ENCODE data around the gene RPS6KA4.

Gene RPS6KA4

DNA sequence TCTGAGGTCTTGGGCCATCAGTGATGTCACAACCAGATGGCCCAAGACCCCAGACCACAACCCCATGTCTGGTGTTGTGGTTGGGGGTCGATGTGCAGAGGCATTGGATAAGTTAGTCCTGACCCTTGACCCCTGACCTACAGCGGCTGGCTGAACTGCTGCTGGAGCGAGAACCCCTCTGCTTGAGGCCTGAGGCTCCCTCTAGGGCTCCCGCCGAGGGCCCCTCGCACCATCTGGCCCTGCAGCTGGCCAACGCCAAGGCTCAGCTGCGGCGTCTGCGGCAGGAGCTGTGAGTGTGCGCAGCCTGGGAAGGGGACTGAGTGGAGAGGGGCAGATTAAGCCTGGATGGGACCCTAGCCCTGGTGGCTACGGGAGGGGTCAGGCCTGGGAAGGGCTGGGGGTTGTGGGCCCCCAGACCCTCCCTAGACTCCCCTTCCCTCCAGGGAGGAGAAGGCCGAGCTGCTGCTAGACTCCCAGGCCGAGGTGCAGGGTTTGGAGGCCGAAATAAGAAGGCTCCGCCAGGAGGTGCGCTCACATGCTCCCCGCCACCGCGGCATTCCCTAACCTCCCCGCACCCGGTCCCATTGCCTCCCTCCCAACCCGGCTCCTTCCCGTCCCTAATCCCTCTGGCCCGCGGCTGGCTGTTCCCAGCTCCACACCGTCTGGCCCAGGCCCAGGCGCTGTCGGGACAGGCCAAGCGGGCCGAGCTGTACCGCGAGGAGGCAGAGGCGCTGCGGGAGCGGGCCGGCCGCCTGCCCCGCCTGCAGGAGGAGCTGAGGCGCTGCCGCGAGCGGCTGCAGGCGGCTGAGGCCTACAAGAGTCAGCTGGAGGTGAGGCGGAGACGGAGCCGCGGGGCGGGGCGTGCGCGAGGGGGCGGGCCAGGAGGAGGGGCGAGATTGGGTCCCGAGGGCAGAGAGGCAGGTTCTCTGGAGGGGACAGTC, 16.8 kb upstream of the RPS6KA4 start:
- no peak for TF ChIP-seq POLR2A (IDR thresholded peaks at IDR 0.05; ENCODE audit: low read depth, low read length)
- TF ChIP-seq TAF1 (IDR thresholded peaks at IDR 0.05; ENCODE audit: borderline replicate concordance, low read depth, low read length) = no peak
- TF ChIP-seq POLR2AphosphoS5 (IDR thresholded peaks at IDR 0.05; ENCODE audit: low read depth, low read length) = no peak
- FAIRE-seq (peak; percentile 95), DNase-seq (ENCODE audit: insufficient read length) (peak; percentile 99)

DNA sequence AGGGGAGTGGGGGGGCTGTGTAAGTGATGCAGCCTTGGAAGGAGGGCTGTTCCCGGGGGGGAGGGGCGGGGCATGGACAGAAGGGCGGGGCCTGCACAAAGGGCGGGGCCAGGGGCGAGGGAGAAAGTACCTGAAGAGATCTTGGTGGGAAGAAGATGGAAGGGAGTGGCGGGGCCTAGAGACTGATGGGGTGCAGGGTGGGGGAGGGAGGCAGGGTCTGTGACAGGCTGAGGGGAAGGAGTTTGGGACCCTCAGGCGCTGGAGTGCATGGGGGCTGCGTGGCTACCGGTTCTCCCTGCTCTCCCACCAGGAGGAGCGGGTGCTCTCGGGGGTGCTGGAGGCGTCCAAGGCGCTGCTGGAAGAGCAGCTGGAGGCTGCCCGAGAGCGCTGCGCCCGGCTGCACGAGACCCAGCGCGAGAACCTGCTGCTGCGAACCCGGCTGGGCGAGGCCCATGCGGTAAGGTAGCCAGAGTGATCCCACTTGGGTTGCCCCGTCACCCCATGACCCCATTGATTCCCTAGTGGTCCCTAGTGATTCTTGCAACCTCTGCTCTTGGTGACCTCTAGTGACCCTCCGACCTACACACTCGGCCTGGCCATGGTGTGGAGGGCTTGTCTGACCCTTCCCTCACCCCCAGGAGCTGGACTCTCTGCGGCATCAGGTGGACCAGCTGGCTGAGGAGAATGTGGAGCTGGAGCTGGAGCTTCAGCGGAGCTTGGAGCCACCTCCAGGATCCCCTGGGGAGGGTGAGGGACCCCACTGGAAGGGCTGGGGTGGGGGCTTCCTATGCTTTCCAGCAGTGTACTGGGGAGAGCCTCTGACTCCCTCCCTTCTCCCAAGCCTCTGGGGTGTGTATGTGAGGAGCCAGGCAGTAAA, 15.9 kb upstream of the RPS6KA4 start:
- FAIRE-seq (peak; percentile 64), DNase-seq (ENCODE audit: insufficient read length) (no peak)
- TF ChIP-seq POLR2A (IDR thresholded peaks at IDR 0.05; ENCODE audit: low read depth, low read length) = no peak
- no peak for TF ChIP-seq POLR2AphosphoS5 (IDR thresholded peaks at IDR 0.05; ENCODE audit: low read depth, low read length)
- no peak for TF ChIP-seq TAF1 (IDR thresholded peaks at IDR 0.05; ENCODE audit: borderline replicate concordance, low read depth, low read length)

DNA sequence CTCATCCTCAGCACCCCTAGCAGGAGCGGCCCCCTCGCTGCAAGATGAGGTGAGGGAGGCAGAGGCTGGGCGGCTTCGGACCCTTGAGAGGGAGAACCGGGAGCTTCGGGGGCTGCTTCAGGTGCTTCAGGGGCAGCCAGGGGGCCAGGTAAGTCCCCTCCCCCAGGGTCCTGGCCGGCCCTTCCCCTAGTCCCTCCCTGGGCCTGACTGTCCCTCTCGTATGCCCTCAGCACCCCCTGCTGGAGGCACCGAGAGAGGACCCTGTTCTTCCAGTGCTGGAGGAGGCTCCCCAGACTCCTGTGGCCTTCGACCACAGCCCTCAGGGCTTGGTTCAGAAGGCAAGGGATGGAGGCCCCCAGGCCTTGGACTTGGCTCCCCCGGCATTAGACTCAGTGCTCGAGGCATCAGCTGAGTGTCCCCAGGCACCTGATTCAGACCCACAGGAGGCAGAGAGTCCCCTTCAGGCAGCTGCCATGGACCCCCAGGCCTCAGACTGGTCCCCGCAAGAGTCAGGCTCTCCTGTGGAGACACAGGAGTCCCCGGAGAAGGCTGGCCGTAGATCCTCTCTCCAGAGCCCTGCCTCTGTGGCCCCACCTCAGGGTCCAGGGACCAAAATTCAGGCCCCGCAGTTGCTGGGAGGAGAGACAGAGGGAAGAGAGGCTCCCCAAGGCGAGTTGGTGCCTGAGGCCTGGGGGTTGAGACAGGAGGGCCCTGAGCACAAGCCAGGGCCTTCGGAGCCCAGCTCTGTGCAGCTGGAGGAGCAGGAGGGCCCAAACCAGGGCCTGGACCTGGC, 15.0 kb upstream of the RPS6KA4 start:
- FAIRE-seq (no peak), DNase-seq (ENCODE audit: insufficient read length) (no peak)
- TF ChIP-seq TAF1 (IDR thresholded peaks at IDR 0.05; ENCODE audit: borderline replicate concordance, low read depth, low read length) (no peak), POLR2A (IDR thresholded peaks at IDR 0.05; ENCODE audit: low read depth, low read length) (no peak), POLR2AphosphoS5 (IDR thresholded peaks at IDR 0.05; ENCODE audit: low read depth, low read length) (no peak)

DNA sequence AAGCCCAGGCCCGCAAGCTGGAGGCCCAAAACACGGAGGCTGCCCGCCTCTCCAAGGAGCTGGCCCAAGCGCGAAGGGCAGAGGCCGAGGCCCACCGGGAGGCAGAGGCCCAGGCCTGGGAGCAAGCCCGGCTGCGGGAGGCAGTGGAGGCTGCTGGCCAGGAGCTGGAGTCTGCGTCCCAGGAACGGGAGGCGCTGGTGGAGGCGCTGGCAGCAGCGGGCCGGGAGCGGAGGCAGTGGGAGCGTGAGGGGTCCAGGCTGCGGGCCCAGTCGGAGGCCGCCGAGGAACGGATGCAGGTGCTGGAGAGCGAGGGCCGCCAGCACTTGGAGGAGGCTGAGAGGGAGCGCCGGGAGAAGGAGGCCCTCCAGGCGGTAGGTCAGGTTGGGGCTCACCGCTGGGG, 14.2 kb upstream of the RPS6KA4 start:
- DNase-seq (ENCODE audit: insufficient read length) (no peak), FAIRE-seq (no peak)
- TF ChIP-seq POLR2AphosphoS5 (IDR thresholded peaks at IDR 0.05; ENCODE audit: low read depth, low read length) (no peak), TAF1 (IDR thresholded peaks at IDR 0.05; ENCODE audit: borderline replicate concordance, low read depth, low read length) (no peak), POLR2A (IDR thresholded peaks at IDR 0.05; ENCODE audit: low read depth, low read length) (no peak)

DNA sequence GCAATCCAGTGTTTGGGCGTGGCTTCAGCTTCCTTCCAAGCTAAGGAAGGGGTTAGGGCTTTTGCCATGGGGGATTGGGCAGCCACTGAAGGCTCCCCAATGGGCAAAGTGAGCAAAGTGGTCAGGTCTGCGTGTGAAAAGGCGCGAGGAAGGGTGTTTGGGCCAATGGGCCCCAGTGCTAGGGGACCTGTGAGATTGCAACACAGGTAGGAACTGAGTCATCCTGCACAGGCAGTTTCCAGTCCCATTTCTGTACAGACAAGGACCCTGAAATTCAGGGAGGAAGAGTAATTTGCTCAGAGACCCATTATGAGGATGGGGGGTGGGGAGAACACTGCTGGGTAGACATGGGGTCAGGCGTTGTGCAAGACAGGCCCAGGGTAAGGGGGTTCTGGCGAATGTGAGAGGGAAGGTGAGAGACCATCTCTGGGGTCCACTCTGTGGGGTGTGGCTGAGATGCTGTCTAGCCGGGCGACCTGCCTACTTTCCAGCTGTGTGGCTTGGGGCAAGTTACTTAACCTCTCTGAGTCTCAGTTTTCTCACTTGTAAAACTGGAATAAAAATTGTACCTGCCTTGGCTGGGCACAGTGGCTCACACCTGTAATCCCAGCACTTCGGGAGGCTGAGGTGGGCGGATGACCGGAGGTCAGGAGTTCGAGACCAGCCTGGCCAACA, 11.6 kb upstream of the RPS6KA4 start:
- TF ChIP-seq TAF1 (IDR thresholded peaks at IDR 0.05; ENCODE audit: borderline replicate concordance, low read depth, low read length) = no peak
- TF ChIP-seq POLR2A (IDR thresholded peaks at IDR 0.05; ENCODE audit: low read depth, low read length) = no peak
- TF ChIP-seq POLR2AphosphoS5 (IDR thresholded peaks at IDR 0.05; ENCODE audit: low read depth, low read length) = no peak
- peak; percentile 24 for FAIRE-seq

DNA sequence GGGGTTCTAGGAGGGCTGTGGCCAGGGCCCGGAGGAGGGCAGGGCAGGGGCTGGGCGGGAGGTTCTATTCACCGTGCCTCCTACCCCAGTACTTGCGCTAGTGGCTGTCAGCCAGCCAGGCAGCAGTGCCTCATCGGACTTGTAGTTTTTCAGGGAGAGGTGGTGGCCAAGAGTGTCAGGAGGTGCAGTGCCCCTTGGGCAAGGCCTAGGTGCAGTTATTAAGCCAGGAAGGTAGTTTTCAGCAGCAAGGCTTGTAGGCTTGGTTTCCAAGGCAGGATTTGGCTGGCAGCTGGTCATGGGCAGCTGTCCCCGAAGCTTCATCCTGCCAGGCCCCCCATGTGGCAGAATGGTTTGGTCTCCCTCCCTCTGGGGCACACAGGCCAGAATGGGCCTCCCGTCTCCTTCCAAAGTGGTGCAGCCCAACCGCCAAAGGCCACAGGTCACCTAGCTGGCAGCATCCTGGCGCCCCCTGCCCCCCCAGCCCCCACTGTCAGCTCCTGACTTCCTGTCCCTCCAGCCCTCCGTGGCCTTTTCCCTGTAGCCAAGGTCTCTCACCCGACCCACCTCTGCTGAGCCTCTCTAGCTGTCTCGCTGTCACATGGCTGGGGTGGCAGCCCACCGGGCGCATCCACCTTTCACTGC, 10.5 kb upstream of the RPS6KA4 start:
- TF ChIP-seq TAF1 (IDR thresholded peaks at IDR 0.05; ENCODE audit: borderline replicate concordance, low read depth, low read length) (no peak), POLR2A (IDR thresholded peaks at IDR 0.05; ENCODE audit: low read depth, low read length) (no peak), POLR2AphosphoS5 (IDR thresholded peaks at IDR 0.05; ENCODE audit: low read depth, low read length) (no peak)
- no peak for FAIRE-seq
- DNase-seq (ENCODE audit: insufficient read length) = no peak

More for the DNA sequence above, 11.6 kb upstream of the RPS6KA4 start:
- DNase-seq (ENCODE audit: insufficient read length) = no peak

DNA sequence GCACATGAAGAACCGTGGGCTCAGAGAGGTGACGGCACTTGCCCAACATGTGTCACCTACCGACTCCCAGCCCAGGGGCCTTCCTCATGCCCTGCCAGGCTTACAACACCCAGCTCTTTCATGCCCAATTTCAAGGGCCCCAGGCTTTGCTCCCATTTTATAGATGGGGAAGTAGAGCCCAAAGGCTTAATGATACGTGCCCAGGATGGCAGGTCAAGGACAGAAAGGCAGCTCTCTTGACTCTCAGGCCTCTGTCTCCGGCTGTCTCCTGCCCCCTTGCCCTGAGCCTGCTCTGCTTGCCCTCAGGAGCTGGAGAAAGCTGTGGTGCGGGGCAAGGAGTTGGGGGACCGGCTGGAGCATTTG, 10.0 kb upstream of the RPS6KA4 start:
- TF ChIP-seq TAF1 (IDR thresholded peaks at IDR 0.05; ENCODE audit: borderline replicate concordance, low read depth, low read length) = no peak
- TF ChIP-seq POLR2A (IDR thresholded peaks at IDR 0.05; ENCODE audit: low read depth, low read length) = no peak
- DNase-seq (ENCODE audit: insufficient read length) = no peak
- no peak for FAIRE-seq

DNA sequence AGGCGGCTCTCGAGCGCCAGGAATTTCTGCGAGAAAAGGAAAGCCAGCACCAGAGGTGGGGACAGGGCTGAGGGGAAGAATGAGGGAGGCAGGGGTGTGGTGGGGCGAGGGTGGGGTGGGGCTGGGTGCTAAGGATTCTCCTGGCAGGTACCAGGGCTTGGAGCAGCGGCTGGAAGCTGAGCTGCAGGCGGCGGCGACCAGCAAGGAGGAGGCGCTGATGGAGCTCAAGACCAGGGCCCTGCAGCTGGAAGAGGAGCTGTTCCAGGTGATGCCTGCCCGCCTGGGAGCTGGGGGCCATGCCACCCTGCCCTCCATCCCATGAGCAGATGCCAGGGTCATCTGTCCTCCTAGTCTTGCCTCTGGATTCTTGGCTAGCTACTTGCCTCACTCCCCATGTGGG, 9.6 kb upstream of the RPS6KA4 start:
- DNase-seq (ENCODE audit: insufficient read length) = no peak
- TF ChIP-seq POLR2AphosphoS5 (IDR thresholded peaks at IDR 0.05; ENCODE audit: low read depth, low read length) (no peak), POLR2A (IDR thresholded peaks at IDR 0.05; ENCODE audit: low read depth, low read length) (no peak), TAF1 (IDR thresholded peaks at IDR 0.05; ENCODE audit: borderline replicate concordance, low read depth, low read length) (no peak)
- no peak for FAIRE-seq

DNA sequence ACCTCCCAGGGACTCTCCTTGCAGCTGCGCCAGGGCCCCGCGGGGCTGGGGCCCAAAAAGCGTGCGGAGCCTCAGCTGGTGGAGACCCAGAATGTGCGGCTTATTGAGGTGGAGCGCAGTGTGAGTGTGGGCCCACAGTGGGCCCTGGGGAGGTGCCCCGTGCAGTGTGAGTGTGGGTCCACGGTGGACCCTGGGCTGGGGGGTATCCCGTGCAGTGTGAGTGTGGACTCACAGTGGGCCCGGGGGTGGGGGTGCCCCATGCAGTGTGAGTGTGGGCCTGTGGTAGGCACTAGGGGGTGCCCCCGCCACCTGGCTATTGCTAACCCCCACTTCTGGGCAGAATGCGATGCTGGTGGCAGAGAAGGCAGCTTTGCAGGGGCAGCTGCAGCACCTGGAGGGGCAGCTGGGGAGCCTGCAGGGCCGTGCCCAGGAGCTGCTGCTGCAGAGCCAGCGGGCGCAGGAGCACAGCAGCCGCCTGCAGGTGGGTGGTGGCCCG, 7.8 kb upstream of the RPS6KA4 start:
- FAIRE-seq (no peak), DNase-seq (ENCODE audit: insufficient read length) (no peak)
- TF ChIP-seq POLR2A (IDR thresholded peaks at IDR 0.05; ENCODE audit: low read depth, low read length) (no peak), TAF1 (IDR thresholded peaks at IDR 0.05; ENCODE audit: borderline replicate concordance, low read depth, low read length) (no peak), POLR2AphosphoS5 (IDR thresholded peaks at IDR 0.05; ENCODE audit: low read depth, low read length) (no peak)
